Loucy (cell line): ENCODE data around the gene SERAC1.

Experiments used
- CTCF ChIP-seq: fragments of 200-600 bp; sonication (generic); conservative IDR thresholded peaks from 2 replicates; pipeline ENCODE4 v1.5.1; 2014; ENCODE audit warnings: mild to moderate bottlenecking, antibody characterized with exemption, low read length
- EZH2phosphoT487 ChIP-seq: fragments of 200-600 bp; IDR thresholded peaks from 2 replicates; pipeline ENCODE4 v1.6.1; 2018; ENCODE audit warnings: antibody characterized with exemption, mild to moderate bottlenecking, moderate library complexity, borderline replicate concordance

DNA sequence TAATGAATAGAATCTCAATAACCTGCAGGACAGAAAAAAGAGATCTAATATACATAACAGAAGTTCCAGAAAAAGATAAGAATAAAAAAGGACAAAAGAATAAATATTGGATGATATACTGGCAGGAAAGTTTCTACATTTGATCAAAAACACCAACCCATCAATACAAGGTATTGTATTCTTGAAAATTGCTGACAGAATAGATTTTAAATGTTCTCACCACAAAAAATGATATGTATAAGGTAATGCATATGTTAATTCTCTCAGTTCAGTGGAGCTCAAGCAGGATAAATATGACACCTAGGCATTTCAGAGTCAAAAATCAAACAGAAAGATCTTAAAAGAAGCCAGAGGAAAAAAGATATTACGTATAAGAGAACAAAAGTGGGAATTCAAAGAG, 43.8 kb downstream of the SERAC1 start:
- TF ChIP-seq CTCF, result no peak
- no peak for TF ChIP-seq EZH2phosphoT487
